DMS114 treated with DMSO at 0.1 percent for 48 hours (cell line): ENCODE data around the gene INPP5D.
"Not testable (repeated sequence)": the region's sequence is repeated elsewhere in the genome, so short reads cannot be mapped to it uniquely, and the experiment has no call there.

ENCODE experiments used
- DNase-seq: peaks from one replicate; lab custom pipeline; 2025; ENCODE audit not compliant: unreplicated experiment; lab: John Stamatoyannopoulos, UW

INPP5D gene

GRCh38 chr2:233052517-233052916 is 7.6 kb upstream of the INPP5D start:
- DNase-seq, result not testable (repeated sequence)

GRCh38 chr2:233053928-233054784 is 6.0 kb upstream of the INPP5D start:
- no peak for DNase-seq

GRCh38 chr2:233055362-233055761 is 4.8 kb upstream of the INPP5D start:
- DNase-seq, result no peak

GRCh38 chr2:233056961-233057605 is 3.1 kb upstream of the INPP5D start:
- DNase-seq, result no peak

GRCh38 chr2:233058717-233059546 is 1.2 kb upstream of the INPP5D start:
- no peak for DNase-seq

GRCh38 chr2:233059547-233059796 is 670 bp upstream of the INPP5D start:
- no peak for DNase-seq

GRCh38 chr2:233060501-233060979 is 398 bp downstream of the INPP5D start:
- DNase-seq, result no peak

- DNase-seq, result no peak
Measured at GRCh38 chr2:233060980-233061590, 943 bp downstream of the INPP5D start.

- DNase-seq, result no peak
Measured at GRCh38 chr2:233061591-233062450, 1.7 kb downstream of the INPP5D start.

- DNase-seq, result no peak
Measured at GRCh38 chr2:233062451-233062850, 2.3 kb downstream of the INPP5D start.

- no peak for DNase-seq
Measured at GRCh38 chr2:233062946-233063268, 2.8 kb downstream of the INPP5D start.

GRCh38 chr2:233063269-233063975 is 3.3 kb downstream of the INPP5D start:
- DNase-seq, result no peak

- no peak for DNase-seq
Measured at GRCh38 chr2:233063976-233064411, 3.9 kb downstream of the INPP5D start.

- no peak for DNase-seq
Measured at GRCh38 chr2:233064530-233065199, 4.5 kb downstream of the INPP5D start.

GRCh38 chr2:233065200-233065589 is 5.1 kb downstream of the INPP5D start:
- not testable (repeated sequence) for DNase-seq

- no peak for DNase-seq
Measured at GRCh38 chr2:233065954-233066470, 5.9 kb downstream of the INPP5D start.

GRCh38 chr2:233068762-233069418 is 8.7 kb downstream of the INPP5D start:
- DNase-seq, result no peak

GRCh38 chr2:233072838-233073237 is 12.7 kb downstream of the INPP5D start:
- DNase-seq, result no peak
